Neuron (in vitro differentiated cells): ENCODE measurements around the gene DOLK.
"Not testable (repeated sequence)": the region's sequence is repeated elsewhere in the genome, so short reads cannot be mapped to it uniquely, and the experiment has no call there.

ENCODE experiments used
- H2AFZ ChIP-seq: one replicate; pipeline ENCODE4 v1.6.1; 2013; ENCODE audit warnings: low read depth, mild to moderate bottlenecking, inconsistent platforms, low read length, moderate library complexity
- H3K27me3 ChIP-seq: one replicate; pipeline ENCODE4 v1.6.1; 2013; ENCODE audit warnings: low read length; ENCODE audit not compliant: insufficient read depth
- H3K36me3 ChIP-seq: one replicate; pipeline ENCODE4 v1.6.1; 2013; ENCODE audit warnings: low read length; ENCODE audit not compliant: insufficient read depth
- H3K4me1 ChIP-seq: one replicate; pipeline ENCODE4 v1.6.1; 2013; ENCODE audit warnings: low read length; ENCODE audit not compliant: insufficient read depth
- H3K4me3 ChIP-seq: 2 replicates; pipeline ENCODE4 v1.5.1; 2013; ENCODE audit warnings: mild to moderate bottlenecking, low read length, moderate library complexity
- H3K9me3 ChIP-seq: one replicate; pipeline ENCODE4 v1.6.1; 2013; ENCODE audit warnings: low read length

Gene DOLK

DNA sequence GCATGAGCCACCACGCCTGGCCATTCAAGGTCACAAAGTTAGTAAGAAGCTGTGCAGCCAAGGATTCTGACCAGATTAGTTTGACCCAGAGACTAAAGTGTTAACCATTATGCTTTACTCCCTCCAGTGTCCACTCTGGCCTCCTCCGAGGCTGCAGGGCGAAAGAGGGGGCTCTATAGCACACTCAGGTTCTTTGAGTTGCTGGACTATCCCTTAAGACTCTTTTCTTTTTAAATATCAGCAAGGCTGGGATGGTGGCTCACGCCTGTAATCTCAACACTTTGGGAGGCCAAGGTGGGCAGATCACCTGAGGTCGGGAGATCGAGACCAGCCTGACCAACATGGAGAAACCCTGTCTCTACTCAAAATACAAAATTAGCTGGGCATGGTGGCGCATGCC lies 2.4 kb downstream of the DOLK start:
- H2AFZ ChIP-seq, H3K4me1 ChIP-seq, H3K9me3 ChIP-seq, H3K27me3 ChIP-seq, H3K4me3 ChIP-seq: not testable (repeated sequence)
- H3K36me3 ChIP-seq: peaks cover 11% of the 10 kb centered on the region

DNA sequence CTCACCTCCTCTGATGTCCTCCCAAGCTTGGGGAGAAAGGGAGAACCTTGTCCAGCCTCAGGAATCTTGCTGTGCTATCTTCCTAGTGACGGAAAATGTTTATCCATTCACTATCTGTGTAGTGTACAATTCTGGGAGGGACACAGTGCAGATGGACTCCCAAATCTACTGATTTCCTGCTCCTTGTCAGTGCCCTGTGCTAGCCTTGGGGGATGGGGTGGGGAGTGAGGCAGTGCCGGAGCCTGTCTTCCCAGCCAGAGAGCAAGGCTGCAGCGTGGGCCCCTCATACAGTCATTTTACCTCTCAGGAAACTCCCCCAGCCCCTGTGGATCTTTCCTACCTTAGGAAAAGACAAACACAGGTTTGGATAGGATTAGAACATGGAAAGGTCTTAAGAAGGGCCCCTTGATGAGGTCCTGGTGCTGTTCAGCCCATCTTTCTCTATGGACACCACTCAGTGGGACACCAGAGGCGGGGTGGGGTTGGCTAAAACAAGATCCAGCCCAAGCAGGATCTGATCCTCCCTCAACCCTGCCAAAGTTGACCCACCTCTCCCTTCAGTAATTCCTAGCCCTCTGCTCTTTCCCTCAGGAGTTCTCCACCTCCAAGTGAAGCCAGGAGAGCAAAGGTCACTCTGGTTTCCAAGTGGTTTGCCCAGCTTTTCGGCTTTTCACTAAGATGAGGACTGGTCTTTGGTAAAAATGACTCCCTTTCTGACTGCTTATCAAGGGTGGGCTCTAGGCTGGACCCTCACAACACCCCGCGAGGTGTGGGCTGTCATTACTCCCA lies 3.4 kb downstream of the DOLK start:
- H2AFZ ChIP-seq: no peak overlapping the region
- no peak overlapping the region for H3K4me3 ChIP-seq
- no peaks in the 10 kb centered on the region for H3K9me3 ChIP-seq
- no peaks in the 10 kb centered on the region for H3K27me3 ChIP-seq
- peaks cover 8% of the 10 kb centered on the region for H3K4me1 ChIP-seq
- peaks cover 8% of the 10 kb centered on the region for H3K36me3 ChIP-seq

DNA sequence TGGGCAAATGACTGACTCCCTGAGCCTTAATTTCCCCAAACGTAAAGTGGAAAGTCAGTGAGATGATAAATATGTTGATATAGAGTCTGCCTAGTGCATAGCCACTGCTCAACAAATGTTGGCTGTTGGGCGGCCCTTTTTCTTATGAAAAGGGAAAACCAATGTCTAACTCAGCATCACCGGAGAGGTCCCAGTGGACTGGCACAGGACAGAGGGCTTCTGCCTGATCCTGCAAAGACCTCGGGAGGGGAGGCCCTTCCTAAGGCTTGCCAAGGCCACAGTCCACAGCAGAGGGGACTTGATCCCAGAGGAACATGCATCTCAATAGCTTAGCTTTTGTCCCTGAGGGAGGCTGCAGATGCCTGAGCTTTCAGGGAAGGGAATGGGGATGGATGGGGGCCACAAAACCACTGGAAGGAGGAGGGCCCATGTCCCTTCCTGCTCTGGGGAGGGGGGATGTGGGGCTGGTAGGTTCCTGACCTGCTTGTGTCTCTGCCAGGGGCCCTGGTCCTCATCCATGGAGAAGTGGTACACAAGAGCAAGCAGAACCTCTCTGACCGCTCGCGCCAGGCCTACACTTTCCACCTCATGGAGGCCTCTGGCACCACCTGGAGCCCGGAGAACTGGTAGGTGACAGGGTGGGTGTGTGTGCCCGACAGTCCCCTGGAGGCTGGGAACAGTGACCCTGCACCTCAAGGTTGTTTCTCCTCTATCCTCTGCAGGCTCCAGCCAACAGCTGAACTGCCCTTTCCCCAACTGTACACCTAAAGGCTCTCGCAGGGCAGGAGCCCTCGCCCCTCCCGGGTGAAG lies 6.3 kb downstream of the DOLK start:
- no peak overlapping the region for H2AFZ ChIP-seq
- peaks cover 7% of the 10 kb centered on the region for H3K36me3 ChIP-seq
- no peak overlapping the region for H3K4me3 ChIP-seq
- no peaks in the 10 kb centered on the region for H3K27me3 ChIP-seq
- H3K9me3 ChIP-seq: no peaks in the 10 kb centered on the region
- H3K4me1 ChIP-seq: no peaks in the 10 kb centered on the region

DNA sequence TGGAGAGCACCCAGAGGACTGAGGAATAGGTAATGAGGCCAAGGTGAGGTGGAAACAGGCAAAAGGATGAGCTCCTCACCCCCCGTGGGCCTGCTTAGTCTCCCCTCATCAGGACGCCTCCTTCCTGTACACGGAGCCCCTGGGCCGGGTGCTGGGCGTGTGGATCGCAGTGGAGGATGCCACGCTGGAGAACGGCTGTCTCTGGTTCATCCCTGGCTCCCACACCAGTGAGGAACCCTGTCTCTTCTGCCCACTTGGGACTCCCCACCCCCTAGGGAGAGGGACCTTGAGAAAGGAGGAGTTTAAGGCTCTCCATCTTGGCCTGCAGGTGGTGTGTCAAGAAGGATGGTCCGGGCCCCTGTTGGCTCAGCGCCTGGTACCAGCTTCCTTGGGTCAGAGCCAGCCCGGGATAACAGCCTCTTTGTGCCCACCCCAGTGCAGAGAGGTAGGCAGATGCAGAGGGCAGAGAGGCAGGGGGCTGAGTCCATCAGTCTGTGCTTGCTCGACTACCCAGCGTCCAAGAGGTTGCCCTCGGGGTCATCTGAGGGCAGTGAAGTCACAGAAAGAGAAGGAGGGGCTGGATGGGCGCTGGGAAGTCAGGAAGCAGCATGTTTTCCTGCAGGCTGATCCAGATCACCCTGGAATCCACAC lies 7.0 kb downstream of the DOLK start:
- Histone ChIP-seq H3K4me1 (no peaks in the 10 kb centered on the region), H3K27me3 (no peaks in the 10 kb centered on the region)

DNA sequence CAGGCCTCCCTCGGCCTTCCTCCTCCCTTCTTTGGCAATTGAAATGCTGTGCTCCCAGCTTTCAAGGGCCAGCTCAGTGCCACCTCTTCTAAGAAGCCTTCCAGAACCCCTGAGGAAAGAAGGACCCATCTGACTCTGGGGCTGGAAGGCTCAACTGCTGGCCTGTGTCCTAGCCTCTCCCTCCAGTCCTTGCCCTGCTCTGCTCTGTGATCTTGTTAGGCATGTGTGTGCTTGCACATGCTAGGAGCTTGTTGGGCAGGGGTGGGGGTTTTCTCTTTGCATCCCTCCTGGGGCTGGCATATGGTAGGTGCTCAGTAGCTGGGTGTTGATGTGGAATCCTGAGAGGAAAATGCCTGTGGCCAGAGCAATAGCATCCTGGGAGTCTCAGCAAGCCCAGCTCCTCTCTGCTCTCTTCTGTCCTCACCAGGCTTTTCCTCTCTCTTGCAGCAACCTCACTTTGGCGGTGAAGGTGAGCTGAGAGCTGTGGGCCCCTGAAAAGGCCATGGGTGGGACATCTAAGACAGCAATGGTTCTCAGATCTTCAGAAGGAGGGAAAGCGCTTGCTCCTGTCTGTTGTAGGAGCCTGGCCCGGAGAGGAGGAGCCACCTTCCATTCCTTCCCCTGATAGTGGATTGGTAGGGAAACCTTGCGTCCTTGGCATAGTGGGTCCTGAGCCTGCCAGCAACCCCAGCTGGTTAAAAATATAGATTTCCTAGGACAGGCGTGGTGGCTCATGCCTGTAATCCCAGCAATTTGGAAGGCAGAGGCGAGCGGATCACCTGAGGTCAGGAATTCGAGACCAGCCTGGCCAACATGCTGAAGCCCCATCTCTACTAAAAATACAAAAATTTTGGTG lies 9.9 kb downstream of the DOLK start:
- H3K4me3 ChIP-seq: no peak overlapping the region
- H3K9me3 ChIP-seq: no peaks in the 10 kb centered on the region
- no peak overlapping the region for H2AFZ ChIP-seq
- no peaks in the 10 kb centered on the region for H3K27me3 ChIP-seq
- H3K36me3 ChIP-seq: no peaks in the 10 kb centered on the region
- no peaks in the 10 kb centered on the region for H3K4me1 ChIP-seq

More for the DNA sequence above, 7.0 kb downstream of the DOLK start:
- Histone ChIP-seq H2AFZ (no peak overlapping the region), H3K36me3 (peaks cover 2% of the 10 kb centered on the region), H3K4me3 (no peak overlapping the region), H3K9me3 (no peaks in the 10 kb centered on the region)

DNA sequence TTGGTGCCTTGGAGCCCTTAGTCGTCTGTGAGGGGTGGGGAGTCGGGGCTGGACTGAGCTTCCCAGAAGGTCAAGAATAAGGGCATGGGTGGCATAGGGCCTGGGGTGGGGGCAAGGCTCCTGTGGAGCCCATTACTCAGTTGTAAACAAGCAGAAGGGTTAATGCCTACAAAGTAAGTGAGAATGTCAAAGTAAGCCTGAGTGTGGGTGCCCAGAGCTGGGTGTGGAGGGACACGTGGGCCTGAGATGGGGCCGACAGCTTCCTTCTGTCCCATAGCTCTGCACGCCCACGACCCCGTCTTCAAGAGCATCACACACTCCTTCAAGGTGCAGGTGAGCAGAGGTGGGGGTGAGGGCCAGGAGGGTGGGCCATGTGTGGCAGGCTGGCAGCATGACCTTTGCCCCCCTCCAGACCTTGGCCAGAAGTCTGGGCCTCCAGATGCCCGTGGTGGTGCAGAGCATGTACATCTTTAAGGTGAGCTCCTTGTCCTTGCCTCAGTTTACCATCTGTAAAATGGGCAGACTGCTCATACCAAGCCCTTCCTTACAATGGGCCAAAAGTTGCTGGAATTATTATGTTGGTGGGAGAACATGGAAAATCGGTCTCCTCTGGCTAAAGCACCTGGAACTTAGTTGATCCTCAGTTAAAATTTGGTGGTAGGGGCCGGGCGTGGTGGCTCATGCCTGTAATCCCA lies 11.1 kb downstream of the DOLK start:
- Histone ChIP-seq H3K4me1 (no peaks in the 10 kb centered on the region), H3K4me3 (no peak overlapping the region), H3K9me3 (no peaks in the 10 kb centered on the region)

DNA sequence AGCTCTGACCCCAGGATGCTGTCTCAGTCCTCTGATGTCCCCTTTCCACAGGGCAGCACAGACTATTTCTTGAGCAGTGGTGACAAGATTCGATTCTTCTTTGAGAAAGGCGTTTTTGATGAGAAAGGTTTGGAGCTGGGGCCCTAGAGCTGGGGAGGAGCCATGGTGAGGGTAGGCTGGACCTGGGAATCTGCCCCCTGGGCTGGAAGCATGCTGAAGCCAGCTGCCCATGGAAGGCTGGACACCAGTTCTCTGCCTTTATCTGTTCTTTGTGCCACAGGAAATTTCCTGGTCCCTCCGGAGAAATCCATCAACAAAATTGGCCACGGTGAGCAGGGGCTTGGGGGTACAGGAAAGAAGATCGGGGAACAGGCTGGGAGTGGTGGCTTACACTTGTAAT lies 13.7 kb downstream of the DOLK start:
- H3K27me3 ChIP-seq: no peaks in the 10 kb centered on the region
- H3K4me3 ChIP-seq: no peak overlapping the region
- H3K4me1 ChIP-seq: no peaks in the 10 kb centered on the region
- H2AFZ ChIP-seq: no peak overlapping the region
- no peaks in the 10 kb centered on the region for H3K9me3 ChIP-seq
- no peaks in the 10 kb centered on the region for H3K36me3 ChIP-seq

More for the DNA sequence above, 11.1 kb downstream of the DOLK start:
- Histone ChIP-seq H3K27me3 (no peaks in the 10 kb centered on the region), H3K36me3 (no peaks in the 10 kb centered on the region), H2AFZ (no peak overlapping the region)

DNA sequence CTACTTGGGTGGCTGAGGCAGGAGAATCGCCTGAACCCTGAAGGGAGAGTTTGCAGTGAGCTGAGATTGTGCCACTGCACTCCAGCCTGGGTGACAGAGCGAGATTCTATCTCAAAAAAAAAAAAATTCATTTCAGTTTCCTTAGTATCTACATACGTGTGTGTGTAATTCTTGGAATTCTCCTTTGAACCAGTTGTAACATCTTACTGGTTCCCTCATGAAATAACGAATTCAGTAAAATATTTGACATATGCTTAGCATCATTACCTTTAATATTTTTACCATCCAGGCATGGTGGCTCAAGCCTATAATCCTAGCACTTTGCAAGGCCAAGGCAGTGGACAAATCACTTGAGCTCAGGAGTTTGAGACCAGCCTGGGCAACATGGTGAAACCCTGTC lies 17.8 kb downstream of the DOLK start:
- no peak overlapping the region for H2AFZ ChIP-seq
- no peaks in the 10 kb centered on the region for H3K27me3 ChIP-seq
- H3K9me3 ChIP-seq: no peaks in the 10 kb centered on the region
- no peak overlapping the region for H3K4me3 ChIP-seq
- no peaks in the 10 kb centered on the region for H3K4me1 ChIP-seq
- H3K36me3 ChIP-seq: no peaks in the 10 kb centered on the region

DNA sequence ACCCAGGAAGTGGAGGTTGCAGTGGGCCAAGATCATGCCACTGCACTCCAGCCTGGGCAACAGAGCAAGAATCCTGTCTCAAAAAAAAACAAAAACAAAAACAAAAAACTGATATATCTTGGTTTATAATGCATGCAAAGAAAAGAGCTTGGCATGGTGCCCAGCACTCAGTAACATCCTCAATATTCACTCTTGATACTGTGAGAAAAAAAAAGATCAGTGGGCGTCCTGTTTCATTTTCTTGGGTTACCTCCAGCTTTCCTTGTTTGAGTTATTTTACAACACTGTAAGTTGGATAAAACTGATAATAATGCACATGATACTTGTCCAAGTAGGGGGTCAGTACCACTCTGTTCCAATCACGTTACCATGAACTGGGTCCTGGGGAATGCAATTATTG lies 18.8 kb downstream of the DOLK start:
- H3K27me3 ChIP-seq: no peaks in the 10 kb centered on the region
- no peaks in the 10 kb centered on the region for H3K4me1 ChIP-seq
- no peak overlapping the region for H3K4me3 ChIP-seq
- no peaks in the 10 kb centered on the region for H3K36me3 ChIP-seq
- H2AFZ ChIP-seq: peak overlapping the region; percentile 33
- H3K9me3 ChIP-seq: no peaks in the 10 kb centered on the region

DNA sequence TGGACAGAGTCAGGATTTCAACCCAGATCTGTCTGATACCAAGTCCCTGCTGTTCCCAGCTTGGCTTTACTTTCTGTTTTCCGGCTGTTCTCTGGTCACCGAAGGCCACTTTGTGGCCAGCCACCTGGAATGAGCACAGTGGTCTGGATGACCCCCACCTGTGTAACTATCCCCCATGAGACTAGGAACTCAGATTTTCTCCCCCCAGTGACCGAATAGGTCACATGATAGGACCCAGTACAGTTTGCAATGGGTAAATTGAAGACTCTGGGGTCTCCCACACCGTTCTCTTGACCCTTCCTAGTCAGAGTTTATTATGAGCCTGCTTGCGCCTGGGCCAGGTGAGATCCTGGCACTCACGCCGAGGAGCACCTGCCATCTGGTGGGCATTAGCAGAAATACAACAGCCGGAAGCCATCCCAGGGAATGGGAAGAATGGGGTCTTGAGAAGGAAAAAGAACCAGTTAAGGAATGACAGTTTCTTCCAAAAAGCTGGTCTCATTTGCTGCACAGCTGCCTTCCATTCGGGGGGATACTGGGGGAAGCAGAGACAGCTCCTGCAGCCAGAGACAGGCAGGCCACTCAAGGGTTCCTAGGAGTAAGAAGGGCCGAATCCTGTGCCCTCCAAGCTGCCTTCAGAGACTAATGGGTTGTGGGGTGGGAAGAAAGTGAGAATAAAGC lies 19.5 kb downstream of the DOLK start:
- Histone ChIP-seq H3K4me1 (no peaks in the 10 kb centered on the region), H3K4me3 (no peak overlapping the region), H2AFZ (peak overlapping the region; percentile 33)

DNA sequence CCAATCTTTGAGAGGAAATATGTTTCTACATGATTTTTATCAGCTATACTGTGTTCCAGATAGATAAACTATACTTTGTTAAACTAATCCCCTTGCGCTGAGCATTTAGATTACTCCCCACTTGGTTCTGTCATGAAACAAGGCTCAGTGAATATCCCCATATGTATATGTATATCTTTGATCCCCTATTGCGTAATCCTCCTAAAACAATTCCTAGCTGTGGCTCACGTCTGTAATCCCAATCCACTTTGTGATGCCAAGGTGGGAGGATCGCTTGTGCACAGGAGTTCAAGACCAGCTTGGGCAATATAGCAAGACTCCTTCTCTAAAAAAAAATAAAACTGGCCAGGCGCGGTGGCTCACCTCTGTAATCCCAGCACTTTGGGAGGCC lies 23.9 kb downstream of the DOLK start:
- peaks cover 4% of the 10 kb centered on the region for H3K36me3 ChIP-seq
- no peaks in the 10 kb centered on the region for H3K9me3 ChIP-seq
- H3K27me3 ChIP-seq: no peaks in the 10 kb centered on the region
- H3K4me3 ChIP-seq: no peak overlapping the region
- no peak overlapping the region for H2AFZ ChIP-seq
- H3K4me1 ChIP-seq: no peaks in the 10 kb centered on the region

More for the DNA sequence above, 19.5 kb downstream of the DOLK start:
- Histone ChIP-seq H3K36me3 (no peaks in the 10 kb centered on the region), H3K9me3 (no peaks in the 10 kb centered on the region), H3K27me3 (no peaks in the 10 kb centered on the region)
